Activated naive CD4-positive, alpha-beta T cell treated with anti-CD3 and anti-CD28 coated beads, Interleukin-2, amount 50 U/mL, for 72 hours (primary cell): ENCODE data around the gene GCGR. TPM values are rescaled to one million over a fixed set of nuclear protein-coding genes. Genes with fewer than 3 reads are reported as not detected.

Experiments
- ATAC-seq, 2 donors: fragments of 150-1000 bp; cut with Tn5 transposase; 2 replicates each; pipeline ENCODE4 v1.10.0; 2021; ENCODE audit warnings: mild to moderate bottlenecking in 2 of 2, moderate library complexity in 2 of 2
- DNase-seq, 2 donors: peaks; one replicate each; pipeline ENCODE4 v3.0.0; 2021 to 2022; ENCODE audit warnings: low spot score in 2 of 2
- H3K27ac Mint-ChIP-seq, 2 donors: one replicate each; pipeline ENCODE4 v1.8.0; 2022; ENCODE audit warnings: mild to moderate bottlenecking in 2 of 2, mixed read lengths in 2 of 2
- H3K36me3 Mint-ChIP-seq, 2 donors: one replicate each; pipeline ENCODE4 v1.8.0; 2022; ENCODE audit warnings: mixed read lengths in 2 of 2
- H3K9me3 Mint-ChIP-seq, 2 donors: one replicate each; pipeline ENCODE4 v1.8.0; 2022; ENCODE audit warnings: mixed read lengths in 2 of 2
- total RNA-seq, 2 donors: library from RNA; stranded (reverse); gene quantifications; one replicate each; pipeline ENCODE4 v1.2.3, GENCODE V29; 2022

Gene GCGR
- total RNA-seq, 2 donors from 2014 or later, result not detected

GRCh38 chr17:81809556-81809998 lies 5.6 kb downstream of the GCGR start:
- DNase-seq (no peak), ATAC-seq (no peak)

GRCh38 chr17:81810476-81810875 lies 6.5 kb downstream of the GCGR start:
- H3K27ac Mint-ChIP-seq, result no peak overlapping the region

More at GRCh38 chr17:81809556-81809998, 5.6 kb downstream of the GCGR start:
- Mint-ChIP-seq H3K36me3 (no peaks in the 10 kb centered on the region), H3K27ac (peak overlapping the region in 1 of 2 donors; percentile 46), H3K9me3 (no peaks in the 10 kb centered on the region)

GRCh38 chr17:81810892-81811704 lies 7.1 kb downstream of the GCGR start:
- no peaks in the 10 kb centered on the region for H3K36me3 Mint-ChIP-seq
- DNase-seq (no peak), ATAC-seq (no peak)
- no peak overlapping the region for H3K27ac Mint-ChIP-seq
- H3K9me3 Mint-ChIP-seq, result no peaks in the 10 kb centered on the region

More at GRCh38 chr17:81810476-81810875, 6.5 kb downstream of the GCGR start:
- H3K36me3 Mint-ChIP-seq, result no peaks in the 10 kb centered on the region
- ATAC-seq (no peak), DNase-seq (no peak)
- H3K9me3 Mint-ChIP-seq, result no peaks in the 10 kb centered on the region

- DNase-seq, result no peak
- Mint-ChIP-seq H3K9me3 (no peaks in the 10 kb centered on the region), H3K27ac (peak overlapping the region in 1 of 2 donors; percentile 59)
Measured at GRCh38 chr17:81811705-81812570, 8.0 kb downstream of the GCGR start.

GRCh38 chr17:81812571-81813370 lies 8.8 kb downstream of the GCGR start:
- ATAC-seq (no peak), DNase-seq (no peak)
- H3K27ac Mint-ChIP-seq, result peak overlapping the region in 1 of 2 donors; percentile 59
- H3K36me3 Mint-ChIP-seq, result no peaks in the 10 kb centered on the region
- H3K9me3 Mint-ChIP-seq, result no peaks in the 10 kb centered on the region

More at GRCh38 chr17:81811705-81812570, 8.0 kb downstream of the GCGR start:
- H3K36me3 Mint-ChIP-seq, result no peaks in the 10 kb centered on the region
- ATAC-seq, result no peak

- no peaks in the 10 kb centered on the region for H3K9me3 Mint-ChIP-seq
Measured at GRCh38 chr17:81813371-81813684, 9.4 kb downstream of the GCGR start.

GRCh38 chr17:81813861-81814683 lies 10.1 kb downstream of the GCGR start:
- Mint-ChIP-seq H3K27ac (no peak overlapping the region), H3K9me3 (no peaks in the 10 kb centered on the region), H3K36me3 (no peaks in the 10 kb centered on the region)
- ATAC-seq, result no peak
- DNase-seq, result no peak

More at GRCh38 chr17:81813371-81813684, 9.4 kb downstream of the GCGR start:
- ATAC-seq, result no peak
- no peak for DNase-seq
- Mint-ChIP-seq H3K36me3 (no peaks in the 10 kb centered on the region), H3K27ac (no peak overlapping the region)

GRCh38 chr17:81814748-81815645 lies 11.0 kb downstream of the GCGR start:
- Mint-ChIP-seq H3K36me3 (no peaks in the 10 kb centered on the region), H3K9me3 (no peaks in the 10 kb centered on the region), H3K27ac (no peak overlapping the region)
- no peak for DNase-seq
- ATAC-seq, result no peak

GRCh38 chr17:81815646-81815986 lies 11.7 kb downstream of the GCGR start:
- H3K9me3 Mint-ChIP-seq, result no peaks in the 10 kb centered on the region
- ATAC-seq (no peak), DNase-seq (no peak)
- no peak overlapping the region for H3K27ac Mint-ChIP-seq
- H3K36me3 Mint-ChIP-seq, result no peaks in the 10 kb centered on the region

- ATAC-seq (no peak), DNase-seq (no peak)
- H3K36me3 Mint-ChIP-seq, result no peaks in the 10 kb centered on the region
- H3K27ac Mint-ChIP-seq, result no peak overlapping the region
- no peaks in the 10 kb centered on the region for H3K9me3 Mint-ChIP-seq
Measured at GRCh38 chr17:81817758-81818147, 13.8 kb downstream of the GCGR start.

GRCh38 chr17:81819708-81820107 lies 15.8 kb downstream of the GCGR start:
- no peaks in the 10 kb centered on the region for H3K36me3 Mint-ChIP-seq
- H3K27ac Mint-ChIP-seq, result no peak overlapping the region
- DNase-seq (no peak), ATAC-seq (no peak)
- no peaks in the 10 kb centered on the region for H3K9me3 Mint-ChIP-seq

- H3K9me3 Mint-ChIP-seq, result no peaks in the 10 kb centered on the region
- DNase-seq, result no peak
- H3K27ac Mint-ChIP-seq, result no peak overlapping the region
- no peaks in the 10 kb centered on the region for H3K36me3 Mint-ChIP-seq
- ATAC-seq, result peak in 1 of 2 donors; percentile 52
Measured at GRCh38 chr17:81821147-81821546, 17.2 kb downstream of the GCGR start.

GRCh38 chr17:81821603-81822311 lies 17.8 kb downstream of the GCGR start:
- Mint-ChIP-seq H3K27ac (no peak overlapping the region), H3K9me3 (no peaks in the 10 kb centered on the region), H3K36me3 (no peaks in the 10 kb centered on the region)
- ATAC-seq, result peak in 1 of 2 donors; percentile 41
- DNase-seq, result no peak

- H3K27ac Mint-ChIP-seq, result no peak overlapping the region
- no peaks in the 10 kb centered on the region for H3K9me3 Mint-ChIP-seq
- H3K36me3 Mint-ChIP-seq, result no peaks in the 10 kb centered on the region
- no peak for ATAC-seq
- DNase-seq, result no peak
Measured at GRCh38 chr17:81822312-81822637, 18.3 kb downstream of the GCGR start.
